Measurements from ENCODE around the gene SNRNP200.

DNA sequence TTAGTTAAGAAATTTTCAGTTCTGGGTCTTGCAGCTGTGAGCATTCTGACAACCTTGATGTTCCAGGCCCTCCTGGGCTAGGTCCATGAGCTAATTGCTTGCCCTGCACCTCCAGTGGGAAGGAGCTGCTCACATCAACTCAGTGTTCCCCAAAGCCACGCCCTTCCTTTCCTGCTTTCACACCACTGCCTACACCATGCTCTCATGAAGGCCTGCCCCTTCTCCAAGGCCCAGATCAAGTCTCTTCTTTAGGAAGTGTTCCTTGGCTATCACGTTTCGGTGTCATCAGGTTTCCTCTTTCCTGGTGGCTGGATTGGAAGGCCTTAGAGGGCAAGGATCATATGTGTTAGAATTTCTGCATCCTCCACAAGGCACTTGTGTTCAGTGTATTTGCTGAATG, 58.3 kb downstream of the SNRNP200 start:
- TF ChIP-seq, protein P1, sequence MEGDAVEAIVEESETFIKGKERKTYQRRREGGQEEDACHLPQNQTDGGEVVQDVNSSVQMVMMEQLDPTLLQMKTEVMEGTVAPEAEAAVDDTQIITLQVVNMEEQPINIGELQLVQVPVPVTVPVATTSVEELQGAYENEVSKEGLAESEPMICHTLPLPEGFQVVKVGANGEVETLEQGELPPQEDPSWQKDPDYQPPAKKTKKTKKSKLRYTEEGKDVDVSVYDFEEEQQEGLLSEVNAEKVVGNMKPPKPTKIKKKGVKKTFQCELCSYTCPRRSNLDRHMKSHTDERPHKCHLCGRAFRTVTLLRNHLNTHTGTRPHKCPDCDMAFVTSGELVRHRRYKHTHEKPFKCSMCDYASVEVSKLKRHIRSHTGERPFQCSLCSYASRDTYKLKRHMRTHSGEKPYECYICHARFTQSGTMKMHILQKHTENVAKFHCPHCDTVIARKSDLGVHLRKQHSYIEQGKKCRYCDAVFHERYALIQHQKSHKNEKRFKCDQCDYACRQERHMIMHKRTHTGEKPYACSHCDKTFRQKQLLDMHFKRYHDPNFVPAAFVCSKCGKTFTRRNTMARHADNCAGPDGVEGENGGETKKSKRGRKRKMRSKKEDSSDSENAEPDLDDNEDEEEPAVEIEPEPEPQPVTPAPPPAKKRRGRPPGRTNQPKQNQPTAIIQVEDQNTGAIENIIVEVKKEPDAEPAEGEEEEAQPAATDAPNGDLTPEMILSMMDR (IDR thresholded peaks at IDR 0.05; ENCODE audit: low read depth, low read length, missing input control) = no peak
- TF ChIP-seq, protein P2, sequence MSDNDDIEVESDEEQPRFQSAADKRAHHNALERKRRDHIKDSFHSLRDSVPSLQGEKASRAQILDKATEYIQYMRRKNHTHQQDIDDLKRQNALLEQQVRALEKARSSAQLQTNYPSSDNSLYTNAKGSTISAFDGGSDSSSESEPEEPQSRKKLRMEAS (IDR thresholded peaks at IDR 0.05) = no peak
- peak; percentile 14 for TF ChIP-seq NR2F2 (IDR thresholded peaks at IDR 0.05)
- TF ChIP-seq, protein P3, sequence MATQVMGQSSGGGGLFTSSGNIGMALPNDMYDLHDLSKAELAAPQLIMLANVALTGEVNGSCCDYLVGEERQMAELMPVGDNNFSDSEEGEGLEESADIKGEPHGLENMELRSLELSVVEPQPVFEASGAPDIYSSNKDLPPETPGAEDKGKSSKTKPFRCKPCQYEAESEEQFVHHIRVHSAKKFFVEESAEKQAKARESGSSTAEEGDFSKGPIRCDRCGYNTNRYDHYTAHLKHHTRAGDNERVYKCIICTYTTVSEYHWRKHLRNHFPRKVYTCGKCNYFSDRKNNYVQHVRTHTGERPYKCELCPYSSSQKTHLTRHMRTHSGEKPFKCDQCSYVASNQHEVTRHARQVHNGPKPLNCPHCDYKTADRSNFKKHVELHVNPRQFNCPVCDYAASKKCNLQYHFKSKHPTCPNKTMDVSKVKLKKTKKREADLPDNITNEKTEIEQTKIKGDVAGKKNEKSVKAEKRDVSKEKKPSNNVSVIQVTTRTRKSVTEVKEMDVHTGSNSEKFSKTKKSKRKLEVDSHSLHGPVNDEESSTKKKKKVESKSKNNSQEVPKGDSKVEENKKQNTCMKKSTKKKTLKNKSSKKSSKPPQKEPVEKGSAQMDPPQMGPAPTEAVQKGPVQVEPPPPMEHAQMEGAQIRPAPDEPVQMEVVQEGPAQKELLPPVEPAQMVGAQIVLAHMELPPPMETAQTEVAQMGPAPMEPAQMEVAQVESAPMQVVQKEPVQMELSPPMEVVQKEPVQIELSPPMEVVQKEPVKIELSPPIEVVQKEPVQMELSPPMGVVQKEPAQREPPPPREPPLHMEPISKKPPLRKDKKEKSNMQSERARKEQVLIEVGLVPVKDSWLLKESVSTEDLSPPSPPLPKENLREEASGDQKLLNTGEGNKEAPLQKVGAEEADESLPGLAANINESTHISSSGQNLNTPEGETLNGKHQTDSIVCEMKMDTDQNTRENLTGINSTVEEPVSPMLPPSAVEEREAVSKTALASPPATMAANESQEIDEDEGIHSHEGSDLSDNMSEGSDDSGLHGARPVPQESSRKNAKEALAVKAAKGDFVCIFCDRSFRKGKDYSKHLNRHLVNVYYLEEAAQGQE (IDR thresholded peaks at IDR 0.05) = no peak
- TF ChIP-seq JUND (IDR thresholded peaks at IDR 0.05) = no peak
